ENCODE measurements around the gene PHF21A. TPM values are rescaled to one million over a fixed set of nuclear protein-coding genes. Genes with fewer than 3 reads are reported as not detected.

The PHF21A gene
- total RNA-seq, 1 donor from 2014 or later = 49.6 TPM

DNA sequence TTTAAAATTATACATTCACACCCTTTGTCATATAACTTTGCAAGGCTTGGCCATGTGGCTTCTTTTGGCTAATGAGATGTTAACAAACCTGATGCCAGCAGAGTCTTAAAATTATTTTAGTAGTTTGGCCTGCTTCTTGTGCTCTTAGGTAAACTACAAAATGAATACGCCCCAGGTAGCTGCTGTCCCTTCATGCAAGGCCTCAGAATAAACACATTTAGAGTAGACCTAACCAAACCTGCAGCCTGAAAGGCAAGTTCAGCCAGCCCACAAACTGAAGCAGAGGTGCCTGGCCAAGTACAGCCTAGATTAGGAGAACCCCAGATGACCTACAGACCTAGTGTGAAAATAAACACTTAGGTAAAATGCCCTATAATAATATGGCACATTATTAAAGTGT, 50.2 kb downstream of the PHF21A start:
- Histone ChIP-seq H2AFZ (replicated peaks) (no peak overlapping the region), H4K20me1 (ENCODE audit: low read depth) (peaks cover 12% of the 10 kb centered on the region), H3K27me3 (no peaks in the 10 kb centered on the region), H3K36me3 (peaks cover 5% of the 10 kb centered on the region), H3K4me2 (no peak overlapping the region), H3K4me1 (peaks cover 4% of the 10 kb centered on the region), H3K9me3 (ENCODE audit: low read depth) (no peaks in the 10 kb centered on the region), H3K9ac (no peak overlapping the region), H3F3A (ENCODE audit: low read depth) (no peaks in the 10 kb centered on the region), H3K79me2 (ENCODE audit: low read depth) (no peaks in the 10 kb centered on the region), H3K27ac (no peak overlapping the region), H3K4me3 (no peak overlapping the region)
- no peak for DNase-seq (ENCODE audit: low spot score)
- TF ChIP-seq EZH2 (IDR thresholded peaks at IDR 0.05) = no peak
- TF ChIP-seq EZH2phosphoT487 (IDR thresholded peaks at IDR 0.05) = no peak
- TF ChIP-seq, protein P1, sequence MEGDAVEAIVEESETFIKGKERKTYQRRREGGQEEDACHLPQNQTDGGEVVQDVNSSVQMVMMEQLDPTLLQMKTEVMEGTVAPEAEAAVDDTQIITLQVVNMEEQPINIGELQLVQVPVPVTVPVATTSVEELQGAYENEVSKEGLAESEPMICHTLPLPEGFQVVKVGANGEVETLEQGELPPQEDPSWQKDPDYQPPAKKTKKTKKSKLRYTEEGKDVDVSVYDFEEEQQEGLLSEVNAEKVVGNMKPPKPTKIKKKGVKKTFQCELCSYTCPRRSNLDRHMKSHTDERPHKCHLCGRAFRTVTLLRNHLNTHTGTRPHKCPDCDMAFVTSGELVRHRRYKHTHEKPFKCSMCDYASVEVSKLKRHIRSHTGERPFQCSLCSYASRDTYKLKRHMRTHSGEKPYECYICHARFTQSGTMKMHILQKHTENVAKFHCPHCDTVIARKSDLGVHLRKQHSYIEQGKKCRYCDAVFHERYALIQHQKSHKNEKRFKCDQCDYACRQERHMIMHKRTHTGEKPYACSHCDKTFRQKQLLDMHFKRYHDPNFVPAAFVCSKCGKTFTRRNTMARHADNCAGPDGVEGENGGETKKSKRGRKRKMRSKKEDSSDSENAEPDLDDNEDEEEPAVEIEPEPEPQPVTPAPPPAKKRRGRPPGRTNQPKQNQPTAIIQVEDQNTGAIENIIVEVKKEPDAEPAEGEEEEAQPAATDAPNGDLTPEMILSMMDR (IDR thresholded peaks at IDR 0.05) = no peak
- Mint-ChIP-seq H3K9me3 (no peaks in the 10 kb centered on the region), H3K4me3 (no peak overlapping the region), H3K36me3 (peaks cover 8% of the 10 kb centered on the region), H3K27ac (no peak overlapping the region), H3K27me3 (ENCODE audit: insufficient read depth, low read depth) (no peaks in the 10 kb centered on the region), H3K4me1 (no peaks in the 10 kb centered on the region)

DNA sequence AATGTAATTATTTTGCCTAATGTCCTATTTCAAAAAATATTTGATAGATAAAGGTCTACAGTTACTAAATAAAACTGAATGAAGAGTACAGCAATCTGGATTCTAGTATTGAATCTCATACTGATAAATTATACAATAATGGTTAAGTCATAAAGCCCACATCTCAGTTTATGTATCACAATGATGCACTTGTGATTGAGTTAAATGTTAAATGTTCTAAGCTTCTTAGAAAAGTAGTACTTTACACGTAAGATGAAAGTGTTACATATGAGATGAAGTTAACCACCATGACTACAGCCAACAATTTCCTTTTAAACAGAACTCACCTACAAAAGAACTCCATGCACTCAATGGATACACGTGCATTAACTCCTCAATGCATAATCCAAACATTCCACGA, 51.7 kb downstream of the PHF21A start:
- H3K4me3 Mint-ChIP-seq = no peak overlapping the region
- no peak overlapping the region for H2AFZ ChIP-seq (replicated peaks)
- H3K9me3 Mint-ChIP-seq = no peaks in the 10 kb centered on the region
- peaks cover 26% of the 10 kb centered on the region for H4K20me1 ChIP-seq (ENCODE audit: low read depth)
- H3K4me1 ChIP-seq = peaks cover 19% of the 10 kb centered on the region
- H3K4me3 ChIP-seq = no peak overlapping the region
- H3K27ac Mint-ChIP-seq = no peak overlapping the region
- H3K27me3 ChIP-seq = no peaks in the 10 kb centered on the region
- H3K36me3 Mint-ChIP-seq = peaks cover 8% of the 10 kb centered on the region
- no peak overlapping the region for H3K4me2 ChIP-seq
- no peaks in the 10 kb centered on the region for H3K4me1 Mint-ChIP-seq
- no peaks in the 10 kb centered on the region for H3K79me2 ChIP-seq (ENCODE audit: low read depth)
- TF ChIP-seq, protein P1 (IDR thresholded peaks at IDR 0.05) = no peak
- TF ChIP-seq EZH2 (IDR thresholded peaks at IDR 0.05) (no peak), EZH2phosphoT487 (IDR thresholded peaks at IDR 0.05) (no peak)
- peaks cover 5% of the 10 kb centered on the region for H3K36me3 ChIP-seq
- H3K9ac ChIP-seq = no peak overlapping the region
- no peaks in the 10 kb centered on the region for H3K9me3 ChIP-seq (ENCODE audit: low read depth)
- H3K27ac ChIP-seq = no peak overlapping the region
- no peak for DNase-seq (ENCODE audit: low spot score)
- peaks cover 3% of the 10 kb centered on the region for H3F3A ChIP-seq (ENCODE audit: low read depth)
- H3K27me3 Mint-ChIP-seq (ENCODE audit: insufficient read depth, low read depth) = no peaks in the 10 kb centered on the region

- Histone ChIP-seq H3K36me3 (no peaks in the 10 kb centered on the region), H3K27ac (no peak overlapping the region), H2AFZ (replicated peaks) (no peak overlapping the region), H3K9me3 (ENCODE audit: low read depth) (no peaks in the 10 kb centered on the region), H3K4me1 (peaks cover 26% of the 10 kb centered on the region), H3K4me3 (no peak overlapping the region), H3K9ac (no peak overlapping the region), H3K79me2 (ENCODE audit: low read depth) (no peaks in the 10 kb centered on the region), H3K4me2 (no peak overlapping the region), H4K20me1 (ENCODE audit: low read depth) (peaks cover 26% of the 10 kb centered on the region), H3F3A (ENCODE audit: low read depth) (peaks cover 3% of the 10 kb centered on the region), H3K27me3 (no peaks in the 10 kb centered on the region)
- Mint-ChIP-seq H3K9me3 (no peaks in the 10 kb centered on the region), H3K36me3 (peaks cover 8% of the 10 kb centered on the region), H3K4me1 (no peaks in the 10 kb centered on the region), H3K27me3 (ENCODE audit: insufficient read depth, low read depth) (no peaks in the 10 kb centered on the region), H3K4me3 (no peak overlapping the region), H3K27ac (no peak overlapping the region)
- DNase-seq (ENCODE audit: low spot score) = no peak
- TF ChIP-seq EZH2 (IDR thresholded peaks at IDR 0.05) (no peak), EZH2phosphoT487 (IDR thresholded peaks at IDR 0.05) (no peak)
- TF ChIP-seq, protein P1 (IDR thresholded peaks at IDR 0.05) = no peak
Observed at GRCh38 chr11:46066335-46066734, 54.9 kb downstream of the PHF21A start.

Data from neural progenitor cell (in vitro differentiated cells).